ENCODE data around the gene RELN.

- TF ChIP-seq, protein P1, sequence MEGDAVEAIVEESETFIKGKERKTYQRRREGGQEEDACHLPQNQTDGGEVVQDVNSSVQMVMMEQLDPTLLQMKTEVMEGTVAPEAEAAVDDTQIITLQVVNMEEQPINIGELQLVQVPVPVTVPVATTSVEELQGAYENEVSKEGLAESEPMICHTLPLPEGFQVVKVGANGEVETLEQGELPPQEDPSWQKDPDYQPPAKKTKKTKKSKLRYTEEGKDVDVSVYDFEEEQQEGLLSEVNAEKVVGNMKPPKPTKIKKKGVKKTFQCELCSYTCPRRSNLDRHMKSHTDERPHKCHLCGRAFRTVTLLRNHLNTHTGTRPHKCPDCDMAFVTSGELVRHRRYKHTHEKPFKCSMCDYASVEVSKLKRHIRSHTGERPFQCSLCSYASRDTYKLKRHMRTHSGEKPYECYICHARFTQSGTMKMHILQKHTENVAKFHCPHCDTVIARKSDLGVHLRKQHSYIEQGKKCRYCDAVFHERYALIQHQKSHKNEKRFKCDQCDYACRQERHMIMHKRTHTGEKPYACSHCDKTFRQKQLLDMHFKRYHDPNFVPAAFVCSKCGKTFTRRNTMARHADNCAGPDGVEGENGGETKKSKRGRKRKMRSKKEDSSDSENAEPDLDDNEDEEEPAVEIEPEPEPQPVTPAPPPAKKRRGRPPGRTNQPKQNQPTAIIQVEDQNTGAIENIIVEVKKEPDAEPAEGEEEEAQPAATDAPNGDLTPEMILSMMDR (IDR thresholded peaks at IDR 0.05), result no peak
- no peak for TF ChIP-seq ZFX (IDR thresholded peaks at IDR 0.05; ENCODE audit: borderline replicate concordance)
Observed at GRCh38 chr7:103967401-103967800, 22.1 kb downstream of the RELN start.

All from 22Rv1 (cell line).